Subcutaneous abdominal adipose tissue (tissue), 5 donors: ENCODE results near the gene UBA3.
A peak's percentile ranks its signal among the peaks of the same experiment; 100 is the strongest.

Experiments
- H3K27ac ChIP-seq: one replicate; pipeline ENCODE4 v1.7.0; 2013; ENCODE audit warnings: low read depth, mild to moderate bottlenecking, inconsistent platforms, low read length, moderate library complexity
- H3K27me3 ChIP-seq, 5 donors: one replicate each; pipeline ENCODE4 v1.7.0; 2013; ENCODE audit warnings: low read length in 5 of 5, inconsistent platforms in 1 of 5; ENCODE audit not compliant: control insufficient read depth in 5 of 5, insufficient read depth in 4 of 5
- H3K36me3 ChIP-seq, 5 donors: one replicate each; pipeline ENCODE4 v1.7.0; 2013; ENCODE audit warnings: low read length in 5 of 5; ENCODE audit not compliant: control insufficient read depth in 5 of 5, insufficient read depth in 5 of 5
- H3K4me1 ChIP-seq, 5 donors: one replicate each; pipeline ENCODE4 v1.7.0; 2013; ENCODE audit warnings: low read length in 5 of 5, mild to moderate bottlenecking in 3 of 5, moderate library complexity in 1 of 5; ENCODE audit not compliant: control insufficient read depth in 5 of 5, insufficient read depth in 5 of 5
- H3K4me3 ChIP-seq, 5 donors: one replicate each; pipeline ENCODE4 v1.7.0; 2013; ENCODE audit warnings: low read length in 5 of 5, low read depth in 1 of 5
- H3K9ac ChIP-seq, 5 donors: one replicate each; pipeline ENCODE4 v1.7.0; 2013; ENCODE audit warnings: low read length in 5 of 5, mild to moderate bottlenecking in 4 of 5, moderate library complexity in 3 of 5
- H3K9me3 ChIP-seq, 5 donors: one replicate each; pipeline ENCODE4 v1.7.0; 2013; ENCODE audit warnings: low read length in 5 of 5; ENCODE audit not compliant: control insufficient read depth in 5 of 5
- donor health status: healthy.
- donor health status: healthy.
- donor health status: healthy.
- donor health status: healthy.
- donor health status: healthy.

Gene UBA3

GRCh38 chr3:69104586-69104985, 24.4 kb upstream of the UBA3 start:
- Histone ChIP-seq H3K4me1 (peaks cover 0 to 22% (median 11%) of the 10 kb centered on the region in 5 donors), H3K36me3 (peaks cover 24 to 42% (median 38%) of the 10 kb centered on the region in 5 donors), H3K9me3 (no peaks in the 10 kb centered on the region), H3K9ac (no peak overlapping the region), H3K27me3 (no peaks in the 10 kb centered on the region), H3K4me3 (no peak overlapping the region), H3K27ac (peak overlapping the region; percentile 74)

GRCh38 chr3:69103123-69103522, 23.0 kb upstream of the UBA3 start:
- no peak overlapping the region for H3K9ac ChIP-seq
- H3K9me3 ChIP-seq, result no peaks in the 10 kb centered on the region
- H3K4me3 ChIP-seq, result no peak overlapping the region
- H3K27ac ChIP-seq, result no peak overlapping the region
- H3K27me3 ChIP-seq, result no peaks in the 10 kb centered on the region
- H3K4me1 ChIP-seq, result peaks cover 0 to 22% (median 11%) of the 10 kb centered on the region in 5 donors
- peaks cover 24 to 42% (median 38%) of the 10 kb centered on the region in 5 donors for H3K36me3 ChIP-seq

- H3K27ac ChIP-seq, result no peak overlapping the region
- peaks cover 0 to 27% (median 11%) of the 10 kb centered on the region in 5 donors for H3K4me1 ChIP-seq
- H3K36me3 ChIP-seq, result peaks cover 24 to 42% (median 38%) of the 10 kb centered on the region in 5 donors
Measured at GRCh38 chr3:69102384-69102783, 22.2 kb upstream of the UBA3 start.

GRCh38 chr3:69099576-69099975, 19.4 kb upstream of the UBA3 start:
- Histone ChIP-seq H3K27ac (peak overlapping the region; percentile 9), H3K27me3 (no peaks in the 10 kb centered on the region), H3K4me3 (no peak overlapping the region), H3K9ac (no peak overlapping the region), H3K9me3 (no peaks in the 10 kb centered on the region), H3K36me3 (peaks cover 23 to 40% (median 25%) of the 10 kb centered on the region in 5 donors), H3K4me1 (peaks cover 0 to 34% (median 11%) of the 10 kb centered on the region in 5 donors)

More at GRCh38 chr3:69102384-69102783, 22.2 kb upstream of the UBA3 start:
- H3K27me3 ChIP-seq, result no peaks in the 10 kb centered on the region
- no peaks in the 10 kb centered on the region for H3K9me3 ChIP-seq
- no peak overlapping the region for H3K4me3 ChIP-seq
- no peak overlapping the region for H3K9ac ChIP-seq

- peaks cover 6 to 20% (median 9%) of the 10 kb centered on the region in 5 donors for H3K36me3 ChIP-seq
- no peaks in the 10 kb centered on the region for H3K9me3 ChIP-seq
- H3K27ac ChIP-seq, result peak overlapping the region; percentile 23
- H3K9ac ChIP-seq, result no peak overlapping the region
- peaks cover 2 to 54% (median 30%) of the 10 kb centered on the region in 5 donors for H3K4me1 ChIP-seq
- H3K4me3 ChIP-seq, result no peak overlapping the region
- H3K27me3 ChIP-seq, result no peaks in the 10 kb centered on the region
Measured at GRCh38 chr3:69097407-69098086, 17.4 kb upstream of the UBA3 start.

GRCh38 chr3:69096299-69096698, 16.1 kb upstream of the UBA3 start:
- Histone ChIP-seq H3K27me3 (no peaks in the 10 kb centered on the region), H3K27ac (peak overlapping the region; percentile 50), H3K4me1 (peaks cover 6 to 66% (median 42%) of the 10 kb centered on the region in 5 donors), H3K36me3 (peaks cover 0 to 9% (median 5%) of the 10 kb centered on the region in 5 donors), H3K9me3 (no peaks in the 10 kb centered on the region), H3K4me3 (no peak overlapping the region), H3K9ac (no peak overlapping the region)

GRCh38 chr3:69095636-69096035, 15.5 kb upstream of the UBA3 start:
- no peaks in the 10 kb centered on the region for H3K27me3 ChIP-seq
- H3K4me1 ChIP-seq, result peaks cover 6 to 66% (median 48%) of the 10 kb centered on the region in 5 donors
- H3K27ac ChIP-seq, result peak overlapping the region; percentile 50
- no peaks in the 10 kb centered on the region for H3K9me3 ChIP-seq
- peaks cover 0 to 9% (median 5%) of the 10 kb centered on the region in 5 donors for H3K36me3 ChIP-seq
- H3K9ac ChIP-seq, result peak overlapping the region in 2 of 5 donors; percentile 13 to 56
- H3K4me3 ChIP-seq, result no peak overlapping the region

GRCh38 chr3:69094467-69095205, 14.5 kb upstream of the UBA3 start:
- Histone ChIP-seq H3K27ac (peak overlapping the region; percentile 69), H3K4me3 (no peak overlapping the region), H3K9ac (peak overlapping the region in 3 of 5 donors; percentile 21 to 58 (median 44)), H3K27me3 (no peaks in the 10 kb centered on the region), H3K36me3 (peaks cover 0 to 9% (median 4%) of the 10 kb centered on the region in 5 donors), H3K9me3 (no peaks in the 10 kb centered on the region), H3K4me1 (peaks cover 6 to 70% (median 57%) of the 10 kb centered on the region in 5 donors)

- Histone ChIP-seq H3K4me3 (peak overlapping the region in 1 of 5 donors; percentile 17), H3K9ac (peak overlapping the region in 1 of 5 donors; percentile 32), H3K9me3 (no peaks in the 10 kb centered on the region), H3K4me1 (peaks cover 6 to 87% (median 81%) of the 10 kb centered on the region in 5 donors), H3K27ac (peak overlapping the region; percentile 64), H3K36me3 (peaks cover 0 to 9% (median 4%) of the 10 kb centered on the region in 5 donors), H3K27me3 (no peaks in the 10 kb centered on the region)
Measured at GRCh38 chr3:69092030-69092516, 11.9 kb upstream of the UBA3 start.
